HepG2 (cell line): ENCODE data around the gene TRIM54. TPM values are rescaled to one million over a fixed set of nuclear protein-coding genes. Genes with fewer than 3 reads are reported as not detected.

Experiments
- ATAC-seq: fragments of 200-7000 bp; cut with Tn5 transposase; 3 replicates; pipeline ENCODE4 v1.9.1; 2020; ENCODE audit warnings: mild to moderate bottlenecking, moderate library complexity
- BruUV-seq: library from RNA; stranded (reverse); fragments of 400-500 nt; replicated peaks from 2 replicates; lab custom pipeline; 2021; lab: Mats Ljungman, UMichigan
- CTCF ChIA-PET: fragments of 300-600 bp; formaldehyde crosslinking; extraction: SDS; loops from one replicate; lab custom pipeline; 2021; ENCODE audit warnings: low total read pairs, inconsistent platforms, low intra/inter-chr PET ratio; lab: Yijun Ruan, JAX
- POLR2A ChIA-PET: fragments of 350-600 bp; sonication (Branson Sonifier 250); formaldehyde crosslinking; loops from one replicate; lab custom pipeline; 2020; ENCODE audit warnings: antibody characterized with exemption, inconsistent platforms; lab: Yijun Ruan, JAX
- DNase-seq: peaks from one replicate; pipeline ENCODE4 v3.0.0-alpha.2; 2015; ENCODE audit warnings: low spot score
- FAIRE-seq: peaks from 3 replicates; lab custom pipeline; 2011; peaks lifted over from hg19 to GRCh38; lab: Jason Lieb, UNC
- H2AFZ ChIP-seq: one replicate; pipeline ENCODE4 v1.6.1; 2011; ENCODE audit warnings: low read length, inconsistent platforms
- H3K27ac ChIP-seq: fragments of 300-600 bp; 3 replicates; pipeline ENCODE4 v1.8.0; 2011; ENCODE audit warnings: mixed run types, mild to moderate bottlenecking, mixed read lengths, low read length, inconsistent platforms; ENCODE audit not compliant: insufficient read depth; ENCODE audit errors: extremely low read length
- H3K27me3 ChIP-seq, 2 experiments: fragments of 200-600 bp in 1 of 2; 2 replicates in 1 of 2; 3 replicates in 1 of 2; pipeline versions ENCODE4 v1.6.0 to v1.8.0; 2011; ENCODE audit warnings: low read length in 2 of 2, mild to moderate bottlenecking in 2 of 2, moderate library complexity in 2 of 2, inconsistent platforms in 1 of 2; ENCODE audit not compliant: insufficient read depth in 2 of 2, control insufficient read depth in 1 of 2
- H3K36me3 ChIP-seq, 2 experiments: fragments of 200-600 bp in 1 of 2; replicated peaks in 1 of 2; 2 replicates in 1 of 2; 3 replicates in 1 of 2; pipeline versions ENCODE4 v1.5.1 to v1.8.0; 2011; ENCODE audit warnings: low read length in 2 of 2, inconsistent platforms in 1 of 2; ENCODE audit not compliant: insufficient read depth in 2 of 2, control insufficient read depth in 1 of 2
- H3K4me1 ChIP-seq: 2 replicates; pipeline ENCODE4 v1.5.1; 2012; ENCODE audit warnings: low read length, inconsistent platforms; ENCODE audit not compliant: insufficient read depth
- H3K4me2 ChIP-seq: 2 replicates; pipeline ENCODE4 v1.6.0; 2011; ENCODE audit warnings: low read depth, low read length, inconsistent platforms
- H3K4me3 ChIP-seq, 3 experiments: fragments of 200-600 bp in 1 of 3; sonication (generic), shearing (Covaris generic) in 1 of 3; replicated peaks in 1 of 3; 2 replicates each; pipeline ENCODE4 v1.5.1; 2011 to 2016; ENCODE audit warnings: low read length in 3 of 3, inconsistent platforms in 2 of 3, low read depth in 2 of 3, mild to moderate bottlenecking in 2 of 3, control low read depth in 1 of 3, mixed read lengths in 1 of 3; ENCODE audit not compliant: insufficient read depth in 1 of 3
- H3K79me2 ChIP-seq: one replicate; pipeline ENCODE4 v1.6.1; 2011; ENCODE audit warnings: low read length, inconsistent platforms; ENCODE audit not compliant: insufficient read depth
- H3K9ac ChIP-seq: 2 replicates; pipeline ENCODE4 v1.6.0; 2011; ENCODE audit warnings: mild to moderate bottlenecking, low read depth, low read length, inconsistent platforms; ENCODE audit not compliant: insufficient read depth
- H3K9me3 ChIP-seq: 2 replicates; pipeline ENCODE4 v1.5.1; 2012; ENCODE audit warnings: mild to moderate bottlenecking, low read length
- H4K20me1 ChIP-seq: 2 replicates; pipeline ENCODE4 v1.6.0; 2011; ENCODE audit warnings: inconsistent platforms, mild to moderate bottlenecking, low read length, moderate library complexity; ENCODE audit not compliant: insufficient read depth
- GATAD1 ChIP-seq: IDR thresholded peaks from 2 replicates; pipeline ENCODE4 v1.6.1; 2016; ENCODE audit warnings: missing genetic modification reagents, missing compliant biosample characterization
- MIER2 ChIP-seq: IDR thresholded peaks from 2 replicates; pipeline ENCODE4 v1.6.1; 2016; ENCODE audit warnings: missing biosample characterization, missing genetic modification reagents
- NFIC ChIP-seq: IDR thresholded peaks from 2 replicates; pipeline ENCODE4 v1.6.1; 2012; ENCODE audit warnings: mild to moderate bottlenecking, low read length, inconsistent platforms
- REST ChIP-seq, 2 experiments: IDR thresholded peaks; 2 replicates each; pipeline ENCODE4 v1.6.1; 2011 to 2012; ENCODE audit warnings: low read length in 2 of 2, borderline replicate concordance in 1 of 2, low read depth in 1 of 2, mild to moderate bottlenecking in 1 of 2, moderate library complexity in 1 of 2
- ZNF576 ChIP-seq: sonication (generic); formaldehyde crosslinking; IDR thresholded peaks from 2 replicates; pipeline ENCODE4 v1.4.0; 2020; ENCODE audit warnings: mild to moderate bottlenecking, missing genetic modification reagents
- ZNF687 ChIP-seq: sonication (generic); formaldehyde crosslinking; IDR thresholded peaks from 2 replicates; pipeline ENCODE4 v1.5.1; 2020; ENCODE audit warnings: mild to moderate bottlenecking, missing genetic modification reagents, moderate library complexity
- ZNF713 ChIP-seq: sonication (generic); formaldehyde crosslinking; IDR thresholded peaks from 2 replicates; pipeline ENCODE4 v1.4.0; 2020; ENCODE audit warnings: mild to moderate bottlenecking, missing genetic modification reagents
- ZNF775 ChIP-seq: sonication (generic); formaldehyde crosslinking; IDR thresholded peaks from 2 replicates; pipeline ENCODE4 v1.4.0; 2020; ENCODE audit warnings: missing genetic modification reagents, mild to moderate bottlenecking, moderate library complexity, borderline replicate concordance
- WGBS: methylation state at CpG from one replicate; pipeline ENCODE4 v1.1.6; 2017; ENCODE audit warnings: low lambda C conversion rate; 5-methylcytosine and 5-hydroxymethylcytosine counted together
- in situ Hi-C: cut with HindIII; loops from 2 replicates; pipeline ENCODE4 v1.10.0; 2017; ENCODE audit warnings: low pct_unique_long_range_greater_than_20kb; ENCODE audit not compliant: extremely low pct_ligation_motif_present
- intact Hi-C: fragments of 100-400 bp; cut with micrococcal nuclease; formaldehyde crosslinking; loops from one replicate; pipeline ENCODE4 v1.10.0; 2022; ENCODE audit not compliant: unreplicated experiment
- polyA plus RNA-seq, 8 experiments: library from polyadenylated mRNA; depleted of rRNA in 3 of 8; stranded (reverse) in 7 of 8; unstranded in 1 of 8; fragments of >200 nt; fragmentation: Illumina TruSeq in 4 of 8; extraction: Trizol in 4 of 8; gene quantifications; 2 replicates each; pipeline versions ENCODE4 v1.2.1 to v1.2.3, GENCODE V29; 2011 to 2016; ENCODE audit warnings: low read depth in 4 of 8, missing spikeins in 1 of 8, mixed read lengths in 1 of 8; ENCODE audit not compliant: insufficient read depth in 1 of 8
- total RNA-seq, 5 experiments: library from RNA; depleted of rRNA; stranded (reverse); fragments of >200 nt; fragmentation: Illumina TruSeq; extraction: Trizol; gene quantifications; 2 replicates each; pipeline ENCODE4 v1.2.3, GENCODE V29; 2016; ENCODE audit warnings: low read depth in 1 of 5

TRIM54 gene
- total and polyA plus RNA-seq, 2 of the 13 experiments (the other 11 are each of a cell fraction or from before 2014, with no cell fraction given): 0.07 to 0.13 TPM

- ATAC-seq (no peak), FAIRE-seq (no peak), DNase-seq (no peak)
- in situ Hi-C loops: no loop called here
- Histone ChIP-seq H3K27ac (no peak within 1 kb of the TSS), H3K4me3 (no peak within 1 kb of the TSS), H3K9me3 (no peaks in the 10 kb centered on the region), H2AFZ (no peak within 1 kb of the TSS), H3K9ac (no peak within 1 kb of the TSS), H4K20me1 (no peaks in the 10 kb centered on the region), H3K79me2 (no peaks in the 10 kb centered on the region), H3K27me3 (peaks cover 0 to 5% of the 10 kb centered on the region in 2 experiments; a peak in 2 of 5 replicates), H3K4me1 (peaks cover 28% of the 10 kb centered on the region), H3K4me2 (no peak within 1 kb of the TSS), H3K36me3 (peaks cover 0 to 2% of the 10 kb centered on the region in 2 experiments; a peak in 2 of 5 replicates)
- intact Hi-C loops: no loop called here
- ChIA-PET POLR2A (interaction anchor here (1.7 kb wide), 1 partner anchor 9 kb away, joined by 3 read pairs; no protein-coding TSS in a partner anchor), CTCF (no interaction called here)
- WGBS: 91% methylated on average over 23 of the region's 25 CpGs
- TF ChIP-seq ZNF687: peak; percentile 18
- no peak for TF ChIP-seq GATAD1
- no peak for TF ChIP-seq NFIC
- TF ChIP-seq ZNF713 (CRISPR knock-in tag): no peak
- TF ChIP-seq REST (IDR thresholded peaks at IDR 0.05; ENCODE audit: borderline replicate concordance in 1 of 2, low read depth in 1 of 2, low read length in 2 of 2): peak; percentile 83 to 91
- peak; percentile 89 for TF ChIP-seq MIER2 (CRISPR knock-in tag)
- TF ChIP-seq ZNF576: no peak
- TF ChIP-seq ZNF775 (CRISPR knock-in tag): no peak
- BruUV-seq: no TSS peak
Measured at GRCh38 chr2:27308359-27308881, 26.2 kb downstream of the TRIM54 start, which contains the start of gene UCN. TSS of gene UCN (minus strand) at chr2:27308445. CDS start at chr2:27307895, 550 bp downstream.
